Mesendoderm (in vitro differentiated cells): Measurements from ENCODE around the gene ADRA2B.

Experiments
- DNase-seq: peaks from one replicate; pipeline ENCODE4 v3.0.0; 2013
- H2AK5ac ChIP-seq: 2 replicates; pipeline ENCODE4 v1.6.1; 2013; ENCODE audit warnings: low read length, inconsistent platforms
- H2BK120ac ChIP-seq: 2 replicates; pipeline ENCODE4 v1.6.1; 2013; ENCODE audit warnings: low read depth, mild to moderate bottlenecking, low read length, moderate library complexity, mixed read lengths
- H2BK15ac ChIP-seq: replicated peaks from 2 replicates; pipeline ENCODE4 v1.6.1; 2013; ENCODE audit warnings: low read depth, mild to moderate bottlenecking, moderate library complexity
- H2BK5ac ChIP-seq: 2 replicates; pipeline ENCODE4 v1.6.1; 2013; ENCODE audit warnings: low read length, inconsistent platforms
- H3K18ac ChIP-seq: 2 replicates; pipeline ENCODE4 v1.6.1; 2013; ENCODE audit warnings: mild to moderate bottlenecking, low read length, mixed read lengths
- H3K23ac ChIP-seq: one replicate; pipeline ENCODE4 v1.6.1; 2013; ENCODE audit warnings: low read length
- H3K27ac ChIP-seq: 2 replicates; pipeline ENCODE4 v1.5.1; 2013; ENCODE audit warnings: low read depth, mild to moderate bottlenecking, inconsistent platforms, low read length, moderate library complexity
- H3K27me3 ChIP-seq: 2 replicates; pipeline ENCODE4 v1.6.1; 2013; ENCODE audit warnings: low read length, control low read depth, mild to moderate bottlenecking, inconsistent platforms; ENCODE audit not compliant: insufficient read depth, poor library complexity
- H3K36me3 ChIP-seq: 2 replicates; pipeline ENCODE4 v1.6.1; 2013; ENCODE audit warnings: low read length, inconsistent platforms; ENCODE audit not compliant: control insufficient read depth, insufficient read depth
- H3K4ac ChIP-seq: one replicate; pipeline ENCODE4 v1.6.1; 2013; ENCODE audit warnings: low read depth, mild to moderate bottlenecking, low read length, moderate library complexity
- H3K4me1 ChIP-seq: 2 replicates; pipeline ENCODE4 v1.6.1; 2013; ENCODE audit warnings: low read depth, low read length, inconsistent platforms; ENCODE audit not compliant: control insufficient read depth
- H3K4me2 ChIP-seq: 2 replicates; pipeline ENCODE4 v1.6.1; 2013; ENCODE audit warnings: low read length
- H3K4me3 ChIP-seq: 2 replicates; pipeline ENCODE4 v1.5.1; 2013; ENCODE audit warnings: mild to moderate bottlenecking, low read length
- H3K56ac ChIP-seq: one replicate; pipeline ENCODE4 v1.6.1; 2013; ENCODE audit warnings: low read length
- H3K79me1 ChIP-seq: 2 replicates; pipeline ENCODE4 v1.6.1; 2013; ENCODE audit warnings: low read length, inconsistent platforms
- H3K79me2 ChIP-seq: 2 replicates; pipeline ENCODE4 v1.6.1; 2013; ENCODE audit warnings: mild to moderate bottlenecking, low read length; ENCODE audit not compliant: control insufficient read depth, insufficient read depth
- H3K9ac ChIP-seq: 2 replicates; pipeline ENCODE4 v1.6.1; 2013; ENCODE audit warnings: low read length, inconsistent platforms
- H4K5ac ChIP-seq: one replicate; pipeline ENCODE4 v1.6.1; 2013; ENCODE audit warnings: low read length
- H4K8ac ChIP-seq: one replicate; pipeline ENCODE4 v1.6.1; 2013; ENCODE audit warnings: low read depth, mild to moderate bottlenecking, control low read depth, low read length, moderate library complexity
- WGBS: extraction: QIAGEN DNeasy Blood & Tissue Kit; methylation state at CpG from one replicate; pipeline ENCODE4 v1.1.7; 2013; ENCODE audit warnings: low lambda C conversion rate, missing lambda C conversion rate; ENCODE audit not compliant: insufficient coverage; ENCODE audit errors: extremely low coverage; 5-methylcytosine and 5-hydroxymethylcytosine counted together

Gene ADRA2B

DNA sequence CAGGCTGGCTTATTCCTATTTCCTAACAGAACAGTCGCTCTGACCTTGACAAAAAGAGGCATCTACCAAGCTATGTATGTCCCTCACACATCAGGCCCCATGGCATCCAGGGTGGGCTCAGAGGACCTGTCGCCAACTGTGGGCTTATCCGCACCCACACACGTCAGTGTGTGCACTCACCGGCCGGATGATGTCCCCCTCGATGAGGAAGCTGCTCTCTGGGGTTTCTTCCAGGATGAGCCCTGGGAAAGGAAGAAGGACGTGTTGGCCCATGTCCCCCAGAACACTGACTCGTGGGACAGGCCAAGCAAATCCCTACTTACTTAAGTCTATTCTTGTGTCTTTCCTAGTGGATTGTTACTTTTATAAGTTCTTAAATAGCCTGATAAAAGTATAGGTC, 18.8 kb upstream of the ADRA2B start:
- Histone ChIP-seq H3K4me1 (no peaks in the 10 kb centered on the region), H3K23ac (no peak overlapping the region), H3K27me3 (no peaks in the 10 kb centered on the region), H3K36me3 (no peaks in the 10 kb centered on the region), H2BK120ac (no peak overlapping the region), H3K4me3 (no peak overlapping the region), H3K18ac (no peak overlapping the region), H3K56ac (no peak overlapping the region), H3K79me1 (no peaks in the 10 kb centered on the region), H4K5ac (no peak overlapping the region), H2AK5ac (no peak overlapping the region), H3K9ac (no peak overlapping the region), H3K79me2 (no peaks in the 10 kb centered on the region), H4K8ac (no peak overlapping the region), H3K4me2 (no peak overlapping the region), H2BK15ac (no peak overlapping the region), H2BK5ac (no peak overlapping the region), H3K4ac (no peak overlapping the region), H3K27ac (no peak overlapping the region)
- DNase-seq = no peak
- no CpG with 5 or more reads among the region's 9 CpGs for WGBS

DNA sequence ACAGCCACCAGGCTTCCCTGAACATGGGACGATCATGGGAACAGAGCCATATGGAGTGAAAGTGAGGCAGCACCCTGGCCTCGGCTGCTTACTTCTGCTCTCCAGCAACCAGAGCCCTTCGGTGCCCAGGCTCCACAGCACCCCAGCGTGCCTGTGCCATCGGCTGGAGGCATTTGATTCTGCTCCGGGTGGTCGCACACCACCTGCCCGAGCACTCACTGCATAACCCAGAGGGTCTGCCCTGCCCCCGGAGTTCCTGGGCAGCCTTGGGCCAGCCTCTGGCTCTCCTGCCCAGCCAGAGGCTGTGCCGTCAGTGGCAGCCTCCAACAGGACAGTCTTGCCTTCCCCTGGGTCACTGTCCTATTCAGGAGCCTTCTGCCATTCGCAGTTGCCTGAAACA, 18.1 kb upstream of the ADRA2B start:
- Histone ChIP-seq H3K23ac (no peak overlapping the region), H3K4me1 (no peaks in the 10 kb centered on the region), H3K56ac (no peak overlapping the region), H2BK15ac (no peak overlapping the region), H4K8ac (no peak overlapping the region), H3K79me2 (no peaks in the 10 kb centered on the region), H3K36me3 (no peaks in the 10 kb centered on the region), H4K5ac (no peak overlapping the region), H2BK120ac (no peak overlapping the region), H3K79me1 (no peaks in the 10 kb centered on the region), H2AK5ac (no peak overlapping the region), H3K4ac (no peak overlapping the region), H3K27ac (no peak overlapping the region), H3K9ac (no peak overlapping the region), H3K27me3 (no peaks in the 10 kb centered on the region), H3K4me3 (no peak overlapping the region), H3K18ac (no peak overlapping the region), H2BK5ac (no peak overlapping the region), H3K4me2 (no peak overlapping the region)
- no peak for DNase-seq
- no CpG with 5 or more reads among the region's 11 CpGs for WGBS

GRCh38 chr2:96131813-96132745, 15.7 kb upstream of the ADRA2B start:
- Histone ChIP-seq H3K36me3 (no peaks in the 10 kb centered on the region), H3K4ac (no peak overlapping the region), H3K18ac (no peak overlapping the region), H2BK15ac (no peak overlapping the region), H2AK5ac (no peak overlapping the region), H3K9ac (no peak overlapping the region), H4K5ac (no peak overlapping the region), H3K4me1 (no peaks in the 10 kb centered on the region), H3K27ac (no peak overlapping the region), H3K4me2 (no peak overlapping the region), H2BK120ac (no peak overlapping the region), H3K56ac (no peak overlapping the region), H3K79me2 (no peaks in the 10 kb centered on the region), H3K79me1 (no peaks in the 10 kb centered on the region), H3K27me3 (no peaks in the 10 kb centered on the region), H3K23ac (no peak overlapping the region), H2BK5ac (no peak overlapping the region), H3K4me3 (no peak overlapping the region), H4K8ac (no peak overlapping the region)
- DNase-seq = no peak
- no CpG with 5 or more reads among the region's 26 CpGs for WGBS

DNA sequence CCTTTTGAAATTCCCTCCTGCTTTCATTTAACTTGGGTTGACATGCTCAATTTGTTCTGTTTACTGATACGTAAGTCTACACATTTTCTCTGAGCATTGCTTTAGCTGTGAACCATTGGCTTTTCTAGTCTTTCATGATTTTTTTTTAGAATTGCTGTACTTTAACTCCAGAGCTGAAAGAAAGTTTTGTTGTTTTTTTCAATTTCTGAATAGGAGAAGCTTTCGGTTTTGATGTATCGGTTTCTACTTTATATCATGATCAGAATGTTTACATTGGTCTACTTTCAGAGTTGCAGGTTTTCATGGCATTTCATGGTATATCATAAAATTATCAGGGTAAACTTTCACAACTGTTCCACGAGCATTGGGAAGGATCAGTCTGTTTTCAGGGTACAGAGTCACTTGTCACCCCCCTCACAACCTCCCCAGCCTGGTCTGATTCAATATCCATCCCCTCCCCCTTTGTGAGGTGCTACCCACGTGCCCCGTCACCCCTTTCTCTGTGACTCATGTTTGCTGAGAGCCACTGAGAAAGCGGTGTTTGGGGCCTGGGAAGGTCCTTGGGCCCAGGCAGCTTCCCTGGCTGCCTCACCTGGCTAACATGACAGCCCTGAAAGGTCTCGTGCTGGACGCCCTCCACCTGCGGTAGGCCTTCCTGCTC, 14.9 kb upstream of the ADRA2B start:
- no peak overlapping the region for H3K18ac ChIP-seq
- no peak overlapping the region for H4K8ac ChIP-seq
- H3K4me1 ChIP-seq = no peaks in the 10 kb centered on the region
- H3K4me2 ChIP-seq = no peak overlapping the region
- no peaks in the 10 kb centered on the region for H3K79me1 ChIP-seq
- no peak overlapping the region for H2BK15ac ChIP-seq
- no peak overlapping the region for H2BK5ac ChIP-seq
- H2AK5ac ChIP-seq = no peak overlapping the region
- H2BK120ac ChIP-seq = no peak overlapping the region
- DNase-seq = no peak
- H3K79me2 ChIP-seq = no peaks in the 10 kb centered on the region
- no peaks in the 10 kb centered on the region for H3K36me3 ChIP-seq
- H3K27me3 ChIP-seq = no peaks in the 10 kb centered on the region
- no CpG with 5 or more reads among the region's 10 CpGs for WGBS
- H3K9ac ChIP-seq = no peak overlapping the region
- no peak overlapping the region for H3K23ac ChIP-seq
- H3K4me3 ChIP-seq = no peak overlapping the region
- H3K4ac ChIP-seq = no peak overlapping the region
- H3K27ac ChIP-seq = no peak overlapping the region
- H3K56ac ChIP-seq = no peak overlapping the region
- no peak overlapping the region for H4K5ac ChIP-seq

DNA sequence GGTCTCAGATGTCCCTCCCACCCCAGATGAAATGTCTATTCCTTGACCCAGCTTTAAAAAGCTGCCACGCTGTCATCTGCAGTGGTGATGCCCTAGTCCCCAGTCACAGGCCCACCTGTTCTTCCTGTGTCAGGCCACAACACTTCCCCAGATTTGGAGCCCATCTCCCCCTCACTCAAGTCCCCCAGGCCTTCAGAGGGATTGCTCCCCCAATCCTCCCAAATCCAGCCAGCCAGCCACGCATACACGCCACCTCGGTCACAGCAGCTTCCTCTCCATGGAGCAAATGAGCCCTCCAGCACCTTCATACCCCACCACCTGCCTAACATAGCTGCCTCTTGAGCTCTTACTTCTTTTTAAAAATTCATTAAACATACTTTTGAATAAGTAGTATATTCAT, 14.1 kb upstream of the ADRA2B start:
- H3K27ac ChIP-seq = no peak overlapping the region
- no peaks in the 10 kb centered on the region for H3K79me2 ChIP-seq
- no peak overlapping the region for H3K23ac ChIP-seq
- no peak overlapping the region for H2BK120ac ChIP-seq
- H3K56ac ChIP-seq = no peak overlapping the region
- no peak overlapping the region for H2BK5ac ChIP-seq
- no peak overlapping the region for H3K4ac ChIP-seq
- H3K18ac ChIP-seq = no peak overlapping the region
- H3K4me2 ChIP-seq = no peak overlapping the region
- no peaks in the 10 kb centered on the region for H3K27me3 ChIP-seq
- no peak overlapping the region for H2BK15ac ChIP-seq
- no CpG with 5 or more reads among the region's 4 CpGs for WGBS
- H4K5ac ChIP-seq = no peak overlapping the region
- no peaks in the 10 kb centered on the region for H3K4me1 ChIP-seq
- H2AK5ac ChIP-seq = no peak overlapping the region
- H3K36me3 ChIP-seq = no peaks in the 10 kb centered on the region
- H3K9ac ChIP-seq = no peak overlapping the region
- no peak overlapping the region for H3K4me3 ChIP-seq
- no peak overlapping the region for H4K8ac ChIP-seq
- no peaks in the 10 kb centered on the region for H3K79me1 ChIP-seq
- DNase-seq = no peak
